ENCODE results near the gene ZBTB39.
"Not testable (repeated sequence)": the region's sequence is repeated elsewhere in the genome, so short reads cannot be mapped to it uniquely, and the experiment has no call there.

ZBTB39 gene

GRCh38 chr12:56980941-56981530, 25.3 kb downstream of the ZBTB39 start:
- DNase-seq (ENCODE audit: low spot score): no peak
- no peak for ATAC-seq (ENCODE audit: low read depth)
- Histone ChIP-seq H3K4me1 (ENCODE audit: insufficient read depth, poor library complexity, severe bottlenecking) (peaks cover 3% of the 10 kb centered on the region), H3K4me3 (ENCODE audit: severe bottlenecking) (no peak overlapping the region), H3K9me3 (ENCODE audit: severe bottlenecking) (no peaks in the 10 kb centered on the region), H3K27me3 (ENCODE audit: insufficient read depth, poor library complexity, severe bottlenecking) (no peaks in the 10 kb centered on the region), H3K27ac (ENCODE audit: poor library complexity, severe bottlenecking) (no peak overlapping the region), H3K36me3 (ENCODE audit: low read depth) (no peaks in the 10 kb centered on the region)
- TF ChIP-seq, protein P1, sequence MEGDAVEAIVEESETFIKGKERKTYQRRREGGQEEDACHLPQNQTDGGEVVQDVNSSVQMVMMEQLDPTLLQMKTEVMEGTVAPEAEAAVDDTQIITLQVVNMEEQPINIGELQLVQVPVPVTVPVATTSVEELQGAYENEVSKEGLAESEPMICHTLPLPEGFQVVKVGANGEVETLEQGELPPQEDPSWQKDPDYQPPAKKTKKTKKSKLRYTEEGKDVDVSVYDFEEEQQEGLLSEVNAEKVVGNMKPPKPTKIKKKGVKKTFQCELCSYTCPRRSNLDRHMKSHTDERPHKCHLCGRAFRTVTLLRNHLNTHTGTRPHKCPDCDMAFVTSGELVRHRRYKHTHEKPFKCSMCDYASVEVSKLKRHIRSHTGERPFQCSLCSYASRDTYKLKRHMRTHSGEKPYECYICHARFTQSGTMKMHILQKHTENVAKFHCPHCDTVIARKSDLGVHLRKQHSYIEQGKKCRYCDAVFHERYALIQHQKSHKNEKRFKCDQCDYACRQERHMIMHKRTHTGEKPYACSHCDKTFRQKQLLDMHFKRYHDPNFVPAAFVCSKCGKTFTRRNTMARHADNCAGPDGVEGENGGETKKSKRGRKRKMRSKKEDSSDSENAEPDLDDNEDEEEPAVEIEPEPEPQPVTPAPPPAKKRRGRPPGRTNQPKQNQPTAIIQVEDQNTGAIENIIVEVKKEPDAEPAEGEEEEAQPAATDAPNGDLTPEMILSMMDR (IDR thresholded peaks at IDR 0.05; ENCODE audit: poor library complexity, severe bottlenecking): no peak

- no peaks in the 10 kb centered on the region for H3K9me3 ChIP-seq (ENCODE audit: severe bottlenecking)
- DNase-seq (ENCODE audit: low spot score) (no peak), ATAC-seq (ENCODE audit: low read depth) (no peak)
- no peaks in the 10 kb centered on the region for H3K36me3 ChIP-seq (ENCODE audit: low read depth)
- TF ChIP-seq, protein P1 (IDR thresholded peaks at IDR 0.05; ENCODE audit: poor library complexity, severe bottlenecking): no peak
- H3K27me3 ChIP-seq (ENCODE audit: insufficient read depth, poor library complexity, severe bottlenecking): no peaks in the 10 kb centered on the region
- no peaks in the 10 kb centered on the region for H3K4me1 ChIP-seq (ENCODE audit: insufficient read depth, poor library complexity, severe bottlenecking)
- H3K27ac ChIP-seq (ENCODE audit: poor library complexity, severe bottlenecking): no peak overlapping the region
- no peak overlapping the region for H3K4me3 ChIP-seq (ENCODE audit: severe bottlenecking)
These were observed 26.1 kb downstream of the ZBTB39 start for GRCh38 chr12:56980268-56980667.

GRCh38 chr12:56979628-56980027, 26.7 kb downstream of the ZBTB39 start:
- no peak overlapping the region for H3K27ac ChIP-seq (ENCODE audit: poor library complexity, severe bottlenecking)
- H3K4me3 ChIP-seq (ENCODE audit: severe bottlenecking): no peak overlapping the region
- H3K27me3 ChIP-seq (ENCODE audit: insufficient read depth, poor library complexity, severe bottlenecking): no peaks in the 10 kb centered on the region
- TF ChIP-seq, protein P1 (IDR thresholded peaks at IDR 0.05; ENCODE audit: poor library complexity, severe bottlenecking): no peak
- no peak for DNase-seq (ENCODE audit: low spot score)
- no peak for ATAC-seq (ENCODE audit: low read depth)
- no peaks in the 10 kb centered on the region for H3K4me1 ChIP-seq (ENCODE audit: insufficient read depth, poor library complexity, severe bottlenecking)
- H3K9me3 ChIP-seq (ENCODE audit: severe bottlenecking): no peaks in the 10 kb centered on the region
- no peaks in the 10 kb centered on the region for H3K36me3 ChIP-seq (ENCODE audit: low read depth)

DNA sequence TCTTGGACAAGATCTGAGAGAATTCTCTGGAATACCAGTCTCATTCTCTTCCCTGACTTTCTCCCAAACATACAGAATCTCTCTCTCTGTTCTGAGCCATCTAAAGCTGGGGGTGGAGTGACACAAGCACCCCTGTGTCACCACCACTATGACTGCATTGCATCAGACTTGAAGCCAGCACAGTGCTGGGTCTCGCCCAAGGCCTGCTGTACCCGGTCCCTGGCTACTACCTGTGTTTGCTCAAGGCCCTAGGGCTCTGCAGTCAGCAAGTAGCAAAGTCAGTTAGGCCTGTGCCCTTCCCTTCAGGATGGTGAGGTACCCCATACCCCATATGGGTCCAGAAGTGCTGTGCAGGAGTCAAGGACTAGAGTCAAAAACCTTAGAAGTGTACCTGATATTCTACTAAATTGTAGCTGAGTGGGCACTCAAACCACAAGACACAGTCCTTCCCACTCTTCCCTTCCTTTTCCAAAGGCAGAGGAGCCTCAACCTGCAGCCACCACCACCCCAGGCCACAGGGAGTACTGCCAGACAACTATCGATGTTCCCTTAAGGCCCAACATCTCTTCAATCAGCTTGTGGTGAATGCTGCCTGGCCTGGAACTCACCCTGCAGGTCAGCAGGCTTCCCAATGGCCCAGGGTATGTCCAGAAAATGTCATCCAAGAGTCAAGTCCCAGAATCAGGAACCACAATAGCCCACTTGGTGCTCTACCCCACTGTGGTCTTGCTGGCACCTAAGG, 27.8 kb downstream of the ZBTB39 start:
- H3K27me3 ChIP-seq (ENCODE audit: insufficient read depth, poor library complexity, severe bottlenecking): no peaks in the 10 kb centered on the region
- H3K27ac ChIP-seq (ENCODE audit: poor library complexity, severe bottlenecking): no peak overlapping the region
- TF ChIP-seq, protein P1 (IDR thresholded peaks at IDR 0.05; ENCODE audit: poor library complexity, severe bottlenecking): no peak
- H3K36me3 ChIP-seq (ENCODE audit: low read depth): no peaks in the 10 kb centered on the region
- H3K4me1 ChIP-seq (ENCODE audit: insufficient read depth, poor library complexity, severe bottlenecking): no peaks in the 10 kb centered on the region
- DNase-seq (ENCODE audit: low spot score): no peak
- no peaks in the 10 kb centered on the region for H3K9me3 ChIP-seq (ENCODE audit: severe bottlenecking)
- ATAC-seq (ENCODE audit: low read depth): no peak
- H3K4me3 ChIP-seq (ENCODE audit: severe bottlenecking): no peak overlapping the region

DNA sequence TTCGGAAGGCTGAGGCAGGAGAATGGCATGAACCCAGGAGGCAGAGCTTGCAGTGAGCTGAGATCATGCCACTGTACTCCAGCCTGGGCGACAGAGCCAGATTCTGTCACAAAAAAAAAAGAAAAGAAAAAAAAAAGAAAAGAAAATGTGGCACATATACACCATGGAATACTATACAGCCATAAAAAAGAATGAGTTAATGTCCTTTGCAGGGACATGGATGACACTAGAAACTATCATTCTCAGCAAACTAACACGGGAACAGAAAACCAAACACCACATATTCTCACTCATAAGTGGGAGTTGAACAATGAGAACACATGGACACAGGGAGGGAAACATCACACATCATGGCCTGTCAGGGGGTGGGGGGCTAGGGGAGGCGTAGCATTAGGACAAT, 29.0 kb downstream of the ZBTB39 start:
- H3K36me3 ChIP-seq (ENCODE audit: low read depth); H3K9me3 ChIP-seq (ENCODE audit: severe bottlenecking); H3K27me3 ChIP-seq (ENCODE audit: insufficient read depth, poor library complexity, severe bottlenecking); H3K4me3 ChIP-seq (ENCODE audit: severe bottlenecking); DNase-seq (ENCODE audit: low spot score); H3K27ac ChIP-seq (ENCODE audit: poor library complexity, severe bottlenecking); H3K4me1 ChIP-seq (ENCODE audit: insufficient read depth, poor library complexity, severe bottlenecking); ATAC-seq (ENCODE audit: low read depth): not testable (repeated sequence)

- H3K27me3 ChIP-seq (ENCODE audit: insufficient read depth, poor library complexity, severe bottlenecking); DNase-seq (ENCODE audit: low spot score); H3K4me1 ChIP-seq (ENCODE audit: insufficient read depth, poor library complexity, severe bottlenecking); H3K9me3 ChIP-seq (ENCODE audit: severe bottlenecking); H3K27ac ChIP-seq (ENCODE audit: poor library complexity, severe bottlenecking); H3K36me3 ChIP-seq (ENCODE audit: low read depth); H3K4me3 ChIP-seq (ENCODE audit: severe bottlenecking); ATAC-seq (ENCODE audit: low read depth): not testable (repeated sequence)
These were observed 32.1 kb downstream of the ZBTB39 start for GRCh38 chr12:56974224-56974623.

DNA sequence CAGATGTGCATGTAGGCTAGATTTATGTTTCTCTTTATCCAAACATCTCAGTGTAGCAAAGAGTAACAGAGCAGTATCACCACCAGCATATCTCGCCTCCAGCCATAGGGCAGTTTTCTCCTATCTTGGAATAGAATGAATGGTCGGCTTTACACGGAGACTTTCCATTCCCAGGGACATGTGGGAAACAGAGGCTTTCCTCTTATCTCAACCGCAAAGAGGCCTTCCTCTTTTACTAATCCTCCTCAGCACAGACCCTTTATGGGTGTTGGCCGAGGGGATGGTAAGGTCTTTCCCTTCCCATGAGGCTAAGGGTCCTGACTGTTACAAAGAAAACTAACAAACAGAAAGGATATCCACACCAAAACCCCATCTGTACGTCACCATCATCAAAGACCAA, 37.4 kb downstream of the ZBTB39 start:
- H3K4me1 ChIP-seq (ENCODE audit: insufficient read depth, poor library complexity, severe bottlenecking); H3K9me3 ChIP-seq (ENCODE audit: severe bottlenecking); DNase-seq (ENCODE audit: low spot score); ATAC-seq (ENCODE audit: low read depth); H3K36me3 ChIP-seq (ENCODE audit: low read depth); H3K4me3 ChIP-seq (ENCODE audit: severe bottlenecking); H3K27me3 ChIP-seq (ENCODE audit: insufficient read depth, poor library complexity, severe bottlenecking); H3K27ac ChIP-seq (ENCODE audit: poor library complexity, severe bottlenecking): not testable (repeated sequence)

- not testable (repeated sequence) for H3K27ac ChIP-seq (ENCODE audit: poor library complexity, severe bottlenecking); ATAC-seq (ENCODE audit: low read depth); H3K4me3 ChIP-seq (ENCODE audit: severe bottlenecking)
These were observed 40.2 kb downstream of the ZBTB39 start for GRCh38 chr12:56965997-56966642.

More at GRCh38 chr12:56965997-56966642, 40.2 kb downstream of the ZBTB39 start:
- H3K27me3 ChIP-seq (ENCODE audit: insufficient read depth, poor library complexity, severe bottlenecking); DNase-seq (ENCODE audit: low spot score); H3K9me3 ChIP-seq (ENCODE audit: severe bottlenecking); H3K4me1 ChIP-seq (ENCODE audit: insufficient read depth, poor library complexity, severe bottlenecking); H3K36me3 ChIP-seq (ENCODE audit: low read depth): not testable (repeated sequence)
